HEK293 (cell line): Measurements from ENCODE around the gene LAMA2.

Source experiments
- CTCF ChIA-PET: fragments of 350-600 bp; formaldehyde crosslinking; extraction: SDS; loops from one replicate; lab custom pipeline; 2021; ENCODE audit warnings: antibody characterized with exemption; lab: Yijun Ruan, JAX
- POLR2A ChIA-PET: fragments of 300-600 bp; formaldehyde crosslinking; extraction: SDS; loops from one replicate; lab custom pipeline; 2020; ENCODE audit warnings: antibody characterized with exemption, inconsistent platforms; lab: Yijun Ruan, JAX
- H3K27ac ChIP-seq: fragments of 200-500 bp; sonication (Bioruptor generic); 2 replicates; pipeline ENCODE4 v1.5.1; 2014; ENCODE audit warnings: low read depth, low read length, control low read depth, inconsistent platforms; ENCODE audit errors: extremely low read depth
- H3K36me3 ChIP-seq, 2 experiments: fragments of 200-500 bp in 1 of 2; sonication (Bioruptor generic) in 1 of 2; 1 replicate in 1 of 2; 2 replicates in 1 of 2; pipeline ENCODE4 v1.5.1; 2014 to 2017; ENCODE audit warnings: inconsistent platforms in 2 of 2, low read length in 2 of 2; ENCODE audit not compliant: control insufficient read depth in 2 of 2, insufficient read depth in 1 of 2
- H3K4me1 ChIP-seq: fragments of 200-500 bp; sonication (Bioruptor generic); 2 replicates; pipeline ENCODE4 v1.5.1; 2014; ENCODE audit warnings: mild to moderate bottlenecking, low read length, inconsistent platforms; ENCODE audit not compliant: control insufficient read depth, insufficient read depth
- H3K4me3 ChIP-seq: 2 replicates; pipeline ENCODE4 v1.5.1; 2011; ENCODE audit warnings: low read depth, mild to moderate bottlenecking, control low read depth, low read length, moderate library complexity
- H3K9me3 ChIP-seq: fragments of 200-500 bp; sonication (Bioruptor generic); 2 replicates; pipeline ENCODE4 v1.5.1; 2014; ENCODE audit warnings: low read depth, low read length, inconsistent platforms; ENCODE audit not compliant: control insufficient read depth, insufficient read depth
- GLI4 ChIP-seq: fragments of 450-650 bp; formaldehyde crosslinking; IDR thresholded peaks from 2 replicates; pipeline ENCODE4 v1.5.1; 2016; ENCODE audit warnings: missing biosample characterization, missing genetic modification characterization
- PBX3 ChIP-seq: sonication (generic); formaldehyde crosslinking; IDR thresholded peaks from 2 replicates; pipeline ENCODE4 v1.8.1; 2022; ENCODE audit warnings: mild to moderate bottlenecking, moderate library complexity, missing genetic modification reagents
- SETDB1 ChIP-seq: IDR thresholded peaks from one replicate; pipeline ENCODE4 v1.6.1; 2017; ENCODE audit warnings: mild to moderate bottlenecking, low read length, moderate library complexity, mixed read lengths; ENCODE audit not compliant: insufficient read length
- ZBTB11 ChIP-seq: fragments of 450-650 bp; formaldehyde crosslinking; conservative IDR thresholded peaks from 2 replicates; pipeline ENCODE4 v1.5.1; 2016; ENCODE audit warnings: low read depth, missing biosample characterization, missing genetic modification characterization
- ZBTB17 ChIP-seq: fragments of 450-650 bp; formaldehyde crosslinking; IDR thresholded peaks from 2 replicates; pipeline ENCODE4 v1.5.1; 2016; ENCODE audit warnings: missing biosample characterization, missing genetic modification characterization
- ZFP37 ChIP-seq: fragments of 450-650 bp; formaldehyde crosslinking; IDR thresholded peaks from 2 replicates; pipeline ENCODE4 v1.5.1; 2016; ENCODE audit warnings: missing biosample characterization, missing genetic modification characterization
- ZNF157 ChIP-seq: fragments of 450-650 bp; formaldehyde crosslinking; IDR thresholded peaks from 2 replicates; pipeline ENCODE4 v1.5.1; 2016; ENCODE audit warnings: missing biosample characterization, missing genetic modification characterization
- ZNF18 ChIP-seq: fragments of 450-650 bp; formaldehyde crosslinking; IDR thresholded peaks from 2 replicates; pipeline ENCODE4 v1.5.1; 2016; ENCODE audit warnings: missing biosample characterization, missing genetic modification characterization
- ZNF23 ChIP-seq: fragments of 450-650 bp; formaldehyde crosslinking; IDR thresholded peaks from 2 replicates; pipeline ENCODE4 v1.5.1; 2016; ENCODE audit warnings: missing biosample characterization, missing genetic modification characterization, borderline replicate concordance
- ZNF239 ChIP-seq: fragments of 450-650 bp; formaldehyde crosslinking; IDR thresholded peaks from 2 replicates; pipeline ENCODE4 v1.5.1; 2016; ENCODE audit warnings: missing biosample characterization, missing genetic modification characterization
- ZNF530 ChIP-seq: fragments of 450-650 bp; formaldehyde crosslinking; IDR thresholded peaks from 2 replicates; pipeline ENCODE4 v1.5.1; 2016; ENCODE audit warnings: low read depth, missing biosample characterization, missing genetic modification characterization
- ZNF544 ChIP-seq: fragments of 450-650 bp; formaldehyde crosslinking; IDR thresholded peaks from 2 replicates; pipeline ENCODE4 v1.5.0; 2017; ENCODE audit warnings: missing biosample characterization, missing genetic modification characterization
- ZNF549 ChIP-seq: fragments of 450-650 bp; IDR thresholded peaks from 2 replicates; pipeline ENCODE4 v1.5.1; 2018; ENCODE audit warnings: missing biosample characterization, missing genetic modification characterization, mild to moderate bottlenecking, inconsistent platforms, moderate library complexity
- ZNF596 ChIP-seq: fragments of 450-650 bp; IDR thresholded peaks from 2 replicates; pipeline ENCODE4 v1.5.0; 2018; ENCODE audit warnings: missing biosample characterization, mild to moderate bottlenecking, missing genetic modification characterization, moderate library complexity
- ZNF629 ChIP-seq: fragments of 450-650 bp; formaldehyde crosslinking; IDR thresholded peaks from 2 replicates; pipeline ENCODE4 v1.5.1; 2017; ENCODE audit warnings: missing biosample characterization, missing genetic modification characterization
- ZNF747 ChIP-seq: fragments of 450-650 bp; formaldehyde crosslinking; IDR thresholded peaks from 2 replicates; pipeline ENCODE4 v1.5.1; 2016; ENCODE audit warnings: missing biosample characterization, missing genetic modification characterization
- ZNF768 ChIP-seq: fragments of 450-650 bp; formaldehyde crosslinking; IDR thresholded peaks from 2 replicates; pipeline ENCODE4 v1.5.1; 2018; ENCODE audit warnings: missing biosample characterization, mild to moderate bottlenecking, missing genetic modification characterization
- ZNF777 ChIP-seq: fragments of 450-650 bp; formaldehyde crosslinking; IDR thresholded peaks from 2 replicates; pipeline ENCODE4 v1.5.1; 2017; ENCODE audit warnings: missing biosample characterization, missing genetic modification characterization, borderline replicate concordance
- ZSCAN30 ChIP-seq: fragments of 450-650 bp; IDR thresholded peaks from 2 replicates; pipeline ENCODE4 v1.5.1; 2018; ENCODE audit warnings: missing biosample characterization, mild to moderate bottlenecking, missing genetic modification characterization, moderate library complexity
- TF ChIP-seq, protein P1 (sequence below): fragments of 450-650 bp; formaldehyde crosslinking; IDR thresholded peaks from 2 replicates; pipeline ENCODE4 v1.5.1; 2016; ENCODE audit warnings: missing biosample characterization, missing genetic modification characterization
- TF ChIP-seq, protein P2 (sequence below): fragments of 450-650 bp; IDR thresholded peaks from 2 replicates; pipeline ENCODE4 v1.5.1; 2018; ENCODE audit warnings: missing biosample characterization, missing genetic modification characterization
- TF ChIP-seq, protein P3 (sequence below): fragments of 450-650 bp; formaldehyde crosslinking; IDR thresholded peaks from 2 replicates; pipeline ENCODE4 v1.5.1; 2016; ENCODE audit warnings: missing biosample characterization, missing genetic modification characterization
- TF ChIP-seq, protein P4 (sequence below): fragments of 450-650 bp; formaldehyde crosslinking; IDR thresholded peaks from 2 replicates; pipeline ENCODE4 v1.5.1; 2016; ENCODE audit warnings: missing biosample characterization, missing genetic modification characterization

LAMA2 gene

GRCh38 chr6:129302671-129303070, 419.7 kb downstream of the LAMA2 start:
- Histone ChIP-seq H3K9me3 (no peaks in the 10 kb centered on the region), H3K4me3 (no peak overlapping the region), H3K27ac (no peak overlapping the region), H3K4me1 (no peaks in the 10 kb centered on the region), H3K36me3 (no peaks in the 10 kb centered on the region)
- ChIA-PET CTCF (interaction anchor here (0.7 to 1.5 kb wide), 4 partner anchors 9 to 37 kb away, joined by 3 to 7 read pairs (median 3); no protein-coding TSS in a partner anchor), POLR2A (interaction anchor here (0.6 kb wide), 1 partner anchor 878 kb away, joined by 4 read pairs; no protein-coding TSS in a partner anchor)
- TF ChIP-seq ZNF747, result no peak
- TF ChIP-seq, protein P1, sequence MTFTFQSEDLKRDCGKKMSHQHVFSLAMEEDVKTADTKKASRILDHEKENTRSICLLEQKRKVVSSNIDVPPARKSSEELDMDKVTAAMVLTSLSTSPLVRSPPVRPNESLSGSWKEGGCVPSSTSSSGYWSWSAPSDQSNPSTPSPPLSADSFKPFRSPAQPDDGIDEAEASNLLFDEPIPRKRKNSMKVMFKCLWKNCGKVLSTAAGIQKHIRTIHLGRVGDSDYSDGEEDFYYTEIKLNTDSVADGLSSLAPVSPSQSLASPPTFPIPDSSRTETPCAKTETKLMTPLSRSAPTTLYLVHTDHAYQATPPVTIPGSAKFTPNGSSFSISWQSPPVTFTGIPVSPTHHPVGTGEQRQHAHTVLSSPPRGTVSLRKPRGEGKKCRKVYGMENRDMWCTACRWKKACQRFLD (tag by site-specific recombination), result no peak
- no peak for TF ChIP-seq ZNF157 (tag by site-specific recombination)
- no peak for TF ChIP-seq ZNF777 (tag by site-specific recombination)
- no peak for TF ChIP-seq ZNF23
- no peak for TF ChIP-seq ZNF596 (tag by site-specific recombination)
- TF ChIP-seq ZBTB17, result no peak
- no peak for TF ChIP-seq PBX3 (CRISPR knock-in tag)
- no peak for TF ChIP-seq ZNF629 (tag by site-specific recombination)
- TF ChIP-seq ZNF768 (tag by site-specific recombination), result no peak
- no peak for TF ChIP-seq GLI4

- Histone ChIP-seq H3K36me3 (no peaks in the 10 kb centered on the region), H3K9me3 (no peaks in the 10 kb centered on the region), H3K4me3 (no peak overlapping the region), H3K27ac (no peak overlapping the region), H3K4me1 (no peaks in the 10 kb centered on the region)
- TF ChIP-seq ZNF544 (tag by site-specific recombination) (no peak), ZSCAN30 (tag by site-specific recombination) (no peak), ZNF530 (tag by site-specific recombination) (no peak), ZNF18 (no peak), ZNF239 (tag by site-specific recombination) (no peak), SETDB1 (no peak), ZNF549 (tag by site-specific recombination) (no peak), ZBTB11 (no peak), ZFP37 (tag by site-specific recombination) (no peak)
- TF ChIP-seq, protein P2, sequence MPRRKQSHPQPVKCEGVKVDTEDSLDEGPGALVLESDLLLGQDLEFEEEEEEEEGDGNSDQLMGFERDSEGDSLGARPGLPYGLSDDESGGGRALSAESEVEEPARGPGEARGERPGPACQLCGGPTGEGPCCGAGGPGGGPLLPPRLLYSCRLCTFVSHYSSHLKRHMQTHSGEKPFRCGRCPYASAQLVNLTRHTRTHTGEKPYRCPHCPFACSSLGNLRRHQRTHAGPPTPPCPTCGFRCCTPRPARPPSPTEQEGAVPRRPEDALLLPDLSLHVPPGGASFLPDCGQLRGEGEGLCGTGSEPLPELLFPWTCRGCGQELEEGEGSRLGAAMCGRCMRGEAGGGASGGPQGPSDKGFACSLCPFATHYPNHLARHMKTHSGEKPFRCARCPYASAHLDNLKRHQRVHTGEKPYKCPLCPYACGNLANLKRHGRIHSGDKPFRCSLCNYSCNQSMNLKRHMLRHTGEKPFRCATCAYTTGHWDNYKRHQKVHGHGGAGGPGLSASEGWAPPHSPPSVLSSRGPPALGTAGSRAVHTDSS (tag by site-specific recombination), result no peak
- TF ChIP-seq, protein P3, sequence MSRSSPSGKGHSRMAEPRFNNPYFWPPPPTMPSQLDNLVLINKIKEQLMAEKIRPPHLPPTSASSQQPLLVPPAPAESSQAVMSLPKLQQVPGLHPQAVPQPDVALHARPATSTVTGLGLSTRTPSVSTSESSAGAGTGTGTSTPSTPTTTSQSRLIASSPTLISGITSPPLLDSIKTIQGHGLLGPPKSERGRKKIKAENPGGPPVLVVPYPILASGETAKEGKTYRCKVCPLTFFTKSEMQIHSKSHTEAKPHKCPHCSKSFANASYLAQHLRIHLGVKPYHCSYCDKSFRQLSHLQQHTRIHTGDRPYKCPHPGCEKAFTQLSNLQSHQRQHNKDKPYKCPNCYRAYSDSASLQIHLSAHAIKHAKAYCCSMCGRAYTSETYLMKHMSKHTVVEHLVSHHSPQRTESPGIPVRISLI (tag by site-specific recombination), result no peak
- TF ChIP-seq, protein P4, sequence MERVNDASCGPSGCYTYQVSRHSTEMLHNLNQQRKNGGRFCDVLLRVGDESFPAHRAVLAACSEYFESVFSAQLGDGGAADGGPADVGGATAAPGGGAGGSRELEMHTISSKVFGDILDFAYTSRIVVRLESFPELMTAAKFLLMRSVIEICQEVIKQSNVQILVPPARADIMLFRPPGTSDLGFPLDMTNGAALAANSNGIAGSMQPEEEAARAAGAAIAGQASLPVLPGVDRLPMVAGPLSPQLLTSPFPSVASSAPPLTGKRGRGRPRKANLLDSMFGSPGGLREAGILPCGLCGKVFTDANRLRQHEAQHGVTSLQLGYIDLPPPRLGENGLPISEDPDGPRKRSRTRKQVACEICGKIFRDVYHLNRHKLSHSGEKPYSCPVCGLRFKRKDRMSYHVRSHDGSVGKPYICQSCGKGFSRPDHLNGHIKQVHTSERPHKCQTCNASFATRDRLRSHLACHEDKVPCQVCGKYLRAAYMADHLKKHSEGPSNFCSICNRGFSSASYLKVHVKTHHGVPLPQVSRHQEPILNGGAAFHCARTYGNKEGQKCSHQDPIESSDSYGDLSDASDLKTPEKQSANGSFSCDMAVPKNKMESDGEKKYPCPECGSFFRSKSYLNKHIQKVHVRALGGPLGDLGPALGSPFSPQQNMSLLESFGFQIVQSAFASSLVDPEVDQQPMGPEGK (tag by site-specific recombination), result no peak
- ChIA-PET POLR2A (no interaction called here), CTCF (no interaction called here)
Measured at GRCh38 chr6:129306826-129307225, 423.9 kb downstream of the LAMA2 start.
